Spleen (tissue), 7 donors: ENCODE measurements around the gene WDR59.

Source experiments
- POLR2A ChIP-seq, 3 donors: fragments of 450-650 bp; IDR thresholded peaks; one replicate each; pipeline ENCODE4 v1.5.1; 2017; ENCODE audit warnings: antibody characterized with exemption in 3 of 3, mild to moderate bottlenecking in 1 of 3
- TF ChIP-seq, protein P1 (sequence below), 11 experiments: fragments of 200-600 bp in 7 of 11; fragments of 450-650 bp in 4 of 11; sonication (generic) in 4 of 11; IDR thresholded peaks in 8 of 11; conservative IDR thresholded peaks in 3 of 11; 1 replicate in 7 of 11; 2 replicates in 4 of 11; pipeline versions ENCODE4 v1.4.0 to v1.8.0; 2016 to 2021; ENCODE audit warnings: antibody characterized with exemption in 11 of 11, inconsistent platforms in 4 of 11, mild to moderate bottlenecking in 1 of 11
- donor health status: DM: no; HTN: no; CAD: no; lungs with moderate emphysema.
- donor health status: DM: no; HTN: no; CAD: no.
- donor health status: DM: no; HTN: no; CAD: no.

DNA sequence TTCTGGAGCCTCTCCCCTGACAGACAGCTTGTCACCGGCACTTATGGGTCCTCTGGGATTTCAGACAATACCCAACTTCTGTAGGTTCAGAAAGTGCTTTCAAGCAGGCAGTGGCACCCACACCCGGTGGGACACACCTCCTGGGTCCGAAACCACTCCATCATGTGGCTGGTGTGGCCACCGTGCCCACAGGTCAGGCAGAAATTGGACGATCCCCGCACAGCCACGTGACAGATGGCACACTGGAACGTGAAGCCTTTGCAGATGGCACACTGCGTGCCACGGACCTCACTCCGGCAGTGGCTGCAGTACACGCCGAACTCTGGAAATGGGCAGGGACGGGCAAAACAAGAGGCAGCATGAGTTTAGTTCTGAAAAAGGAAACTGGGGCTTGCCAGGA, 110.8 kb downstream of the WDR59 start:
- no peak for TF ChIP-seq POLR2A (IDR thresholded peaks at IDR 0.05)
- TF ChIP-seq, protein P1, sequence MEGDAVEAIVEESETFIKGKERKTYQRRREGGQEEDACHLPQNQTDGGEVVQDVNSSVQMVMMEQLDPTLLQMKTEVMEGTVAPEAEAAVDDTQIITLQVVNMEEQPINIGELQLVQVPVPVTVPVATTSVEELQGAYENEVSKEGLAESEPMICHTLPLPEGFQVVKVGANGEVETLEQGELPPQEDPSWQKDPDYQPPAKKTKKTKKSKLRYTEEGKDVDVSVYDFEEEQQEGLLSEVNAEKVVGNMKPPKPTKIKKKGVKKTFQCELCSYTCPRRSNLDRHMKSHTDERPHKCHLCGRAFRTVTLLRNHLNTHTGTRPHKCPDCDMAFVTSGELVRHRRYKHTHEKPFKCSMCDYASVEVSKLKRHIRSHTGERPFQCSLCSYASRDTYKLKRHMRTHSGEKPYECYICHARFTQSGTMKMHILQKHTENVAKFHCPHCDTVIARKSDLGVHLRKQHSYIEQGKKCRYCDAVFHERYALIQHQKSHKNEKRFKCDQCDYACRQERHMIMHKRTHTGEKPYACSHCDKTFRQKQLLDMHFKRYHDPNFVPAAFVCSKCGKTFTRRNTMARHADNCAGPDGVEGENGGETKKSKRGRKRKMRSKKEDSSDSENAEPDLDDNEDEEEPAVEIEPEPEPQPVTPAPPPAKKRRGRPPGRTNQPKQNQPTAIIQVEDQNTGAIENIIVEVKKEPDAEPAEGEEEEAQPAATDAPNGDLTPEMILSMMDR (IDR thresholded peaks at IDR 0.05 in 8 of 11, conservative IDR thresholded peaks at IDR 0.05 in 3 of 11): no peak
